Tibial artery (tissue), 4 donors: ENCODE data around the gene LSP1.

Experiments used
- DNase-seq, 2 donors: peaks; one replicate each; pipeline ENCODE4 v3.0.0-alpha.2; 2019
- H3K27ac ChIP-seq, 2 donors: fragments of 200-600 bp; sonication (generic) in 1 of 2; 1 replicate in 1 of 2; 2 replicates in 1 of 2; pipeline ENCODE4 v1.5.1; 2018 to 2019; ENCODE audit warnings: mild to moderate bottlenecking in 1 of 2
- H3K27me3 ChIP-seq, 2 donors: fragments of 200-600 bp; sonication (generic) in 1 of 2; one replicate each; pipeline versions ENCODE4 v1.5.1 to v1.6.0; 2016 to 2019
- H3K36me3 ChIP-seq, 3 donors: fragments of 200-600 bp; sonication (generic) in 2 of 3; one replicate each; pipeline ENCODE4 v1.5.1; 2016 to 2019; ENCODE audit warnings: mild to moderate bottlenecking in 2 of 3
- H3K4me1 ChIP-seq, 4 donors: fragments of 200-600 bp; sonication (generic) in 2 of 4; 1 replicate in 3 of 4; 2 replicates in 1 of 4; pipeline ENCODE4 v1.5.1; 2016 to 2019
- H3K4me3 ChIP-seq, 2 donors: fragments of 200-600 bp; sonication (generic) in 1 of 2; 1 replicate in 1 of 2; 2 replicates in 1 of 2; pipeline ENCODE4 v1.5.1; 2018 to 2019; ENCODE audit warnings: mild to moderate bottlenecking in 2 of 2
- H3K9me3 ChIP-seq, 3 donors: fragments of 200-600 bp; sonication (generic) in 1 of 3; one replicate each; pipeline ENCODE4 v1.5.1; 2016 to 2019
- CTCF ChIP-seq, 2 experiments: fragments of 200-600 bp in 1 of 2; fragments of 450-650 bp in 1 of 2; IDR thresholded peaks; one replicate each; pipeline ENCODE4 v1.5.1; 2017 to 2019; ENCODE audit warnings: antibody characterized with exemption in 2 of 2, mild to moderate bottlenecking in 1 of 2, moderate library complexity in 1 of 2
- intact Hi-C: fragments of 100-400 bp; cut with DNase I; formaldehyde crosslinking; loops from one replicate; pipeline ENCODE4 v1.15.0; 2023; ENCODE audit warnings: low total_unique reads

The LSP1 gene

DNA sequence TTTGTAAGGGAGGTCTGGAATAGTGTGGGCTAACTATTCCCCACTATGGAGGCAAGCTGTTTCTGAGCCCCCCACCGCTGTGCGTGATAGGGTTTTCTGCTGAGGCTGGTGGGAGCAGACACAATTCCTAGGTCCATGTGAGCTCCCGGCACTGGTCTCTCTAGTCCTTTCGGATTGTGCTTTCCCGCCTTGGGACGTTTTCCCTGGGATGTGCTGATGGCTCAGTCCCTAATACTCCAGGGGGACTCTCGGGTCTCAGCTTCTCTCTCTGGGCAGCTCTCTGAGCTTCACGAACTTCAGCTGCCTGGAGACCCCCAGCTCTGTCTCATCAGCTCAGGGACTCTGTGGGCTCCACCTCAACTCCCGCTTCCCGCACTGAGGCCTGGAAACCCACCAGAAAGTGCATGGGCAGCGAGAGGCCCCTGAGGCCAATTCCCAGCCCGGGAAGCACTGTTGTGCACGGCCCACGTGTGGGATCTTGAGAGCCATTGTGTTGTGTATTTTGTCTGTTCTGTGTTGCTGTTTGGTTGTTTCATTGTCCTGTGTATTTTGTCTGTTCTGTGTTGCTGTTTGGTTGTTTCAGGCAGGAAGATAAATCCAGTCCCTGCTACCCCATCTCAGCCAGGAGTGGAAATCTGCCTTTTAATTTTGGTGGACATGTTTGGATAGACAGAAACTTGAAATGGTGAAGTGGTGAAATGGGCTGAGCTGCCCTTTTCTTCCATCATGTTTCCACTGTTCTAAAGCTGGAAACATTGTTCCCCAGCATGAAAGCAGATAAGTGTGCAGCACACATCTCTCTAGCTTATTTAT, 53.9 kb downstream of the LSP1 start:
- TF ChIP-seq CTCF (IDR thresholded peaks at IDR 0.05), result no peak
- no peak for DNase-seq
- H3K9me3 ChIP-seq, result no peaks in the 10 kb centered on the region
- peak overlapping the region in 1 of 2 donors; percentile 14 for H3K27ac ChIP-seq
- peaks cover 0 to 8% of the 10 kb centered on the region in 2 donors for H3K27me3 ChIP-seq
- no peaks in the 10 kb centered on the region for H3K36me3 ChIP-seq
- intact Hi-C loops, result no loop called here
- no peak overlapping the region for H3K4me3 ChIP-seq
- peaks cover 0 to 19% (median 9%) of the 10 kb centered on the region in 4 donors for H3K4me1 ChIP-seq

- intact Hi-C loops, result no loop called here
Observed at GRCh38 chr11:1908618-1909017, 55.7 kb downstream of the LSP1 start.

DNA sequence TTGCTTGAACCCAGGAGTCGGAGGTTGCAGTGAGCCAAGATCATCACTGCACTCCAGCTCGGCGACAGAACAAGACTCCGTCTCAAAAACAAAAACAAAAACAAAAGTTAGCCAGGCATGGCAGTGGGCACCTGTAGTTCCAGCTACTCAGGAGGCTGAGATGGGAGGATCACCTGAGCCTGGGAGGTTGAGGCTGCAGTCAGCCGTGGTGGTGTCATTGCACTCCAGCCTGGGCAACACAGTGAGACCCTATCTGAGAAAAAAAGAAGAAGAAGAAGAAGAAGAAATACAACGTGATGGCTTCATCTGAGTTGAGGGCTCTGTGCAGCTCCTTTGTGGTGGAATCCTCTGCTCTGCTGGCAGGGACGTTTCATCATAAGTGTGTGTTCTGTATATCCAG, 56.6 kb downstream of the LSP1 start:
- Histone ChIP-seq H3K27me3 (peaks cover 0 to 3% of the 10 kb centered on the region in 2 donors), H3K27ac (no peak overlapping the region), H3K9me3 (no peaks in the 10 kb centered on the region), H3K4me1 (peaks cover 0 to 19% (median 9%) of the 10 kb centered on the region in 4 donors), H3K4me3 (no peak overlapping the region), H3K36me3 (no peaks in the 10 kb centered on the region)
- intact Hi-C loops, result no loop called here
- no peak for TF ChIP-seq CTCF (IDR thresholded peaks at IDR 0.05)
- DNase-seq, result no peak

More at GRCh38 chr11:1908618-1909017, 55.7 kb downstream of the LSP1 start:
- Histone ChIP-seq H3K27me3 (peaks cover 0 to 3% of the 10 kb centered on the region in 2 donors), H3K36me3 (no peaks in the 10 kb centered on the region), H3K9me3 (no peaks in the 10 kb centered on the region), H3K27ac (peak overlapping the region; percentile 37 to 44), H3K4me3 (peak overlapping the region in 1 of 2 donors; percentile 20), H3K4me1 (peaks cover 0 to 19% (median 9%) of the 10 kb centered on the region in 4 donors)
- no peak for DNase-seq
- TF ChIP-seq CTCF (IDR thresholded peaks at IDR 0.05), result no peak

- Histone ChIP-seq H3K4me3 (no peak overlapping the region), H3K27ac (no peak overlapping the region), H3K36me3 (no peaks in the 10 kb centered on the region), H3K4me1 (peaks cover 0 to 18% (median 11%) of the 10 kb centered on the region in 4 donors), H3K27me3 (no peaks in the 10 kb centered on the region), H3K9me3 (no peaks in the 10 kb centered on the region)
- no peak for DNase-seq
- intact Hi-C loops, result no loop called here
- TF ChIP-seq CTCF (IDR thresholded peaks at IDR 0.05), result no peak
Observed at GRCh38 chr11:1912289-1912878, 59.5 kb downstream of the LSP1 start.

DNA sequence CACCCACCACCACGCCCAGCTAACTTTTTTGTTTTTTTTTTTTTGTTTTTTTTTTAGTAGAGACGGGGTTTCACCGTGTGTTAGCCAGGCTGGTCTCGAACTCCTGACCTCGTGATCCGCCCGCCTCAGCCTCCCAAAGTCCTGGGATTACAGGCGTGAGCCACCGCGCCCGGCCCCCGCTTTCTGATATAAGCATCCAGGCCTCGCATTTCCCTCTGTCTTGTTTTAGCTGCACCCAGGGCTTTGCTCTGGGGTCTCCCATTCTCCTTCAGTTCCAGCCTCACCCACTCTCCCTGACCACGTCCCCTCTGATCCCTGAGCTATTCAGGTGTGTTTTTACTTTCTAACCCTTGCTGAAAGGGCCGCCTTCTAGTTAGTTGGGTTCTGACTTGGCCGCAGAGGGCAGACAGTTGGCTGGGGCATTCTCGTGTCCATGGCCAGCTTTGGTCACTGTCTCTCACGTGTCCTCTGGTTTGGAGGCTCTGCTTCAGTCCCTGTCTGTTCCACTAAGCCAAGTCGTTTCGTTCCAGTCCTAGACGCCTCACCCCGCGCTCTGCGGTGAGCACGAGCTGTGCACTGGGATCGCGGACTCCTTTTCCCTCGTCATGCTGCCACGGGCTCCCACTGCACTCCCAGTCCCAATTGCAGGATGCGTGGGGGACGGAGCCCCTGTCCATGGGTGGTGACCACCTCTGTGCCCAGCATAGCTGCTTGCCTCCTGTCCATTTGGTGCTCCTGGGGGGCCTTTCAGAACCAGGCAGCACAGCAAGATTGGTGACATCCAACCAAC, 60.6 kb downstream of the LSP1 start:
- H3K27ac ChIP-seq, result no peak overlapping the region
- peaks cover 0 to under 1% of the 10 kb centered on the region in 2 donors for H3K27me3 ChIP-seq
- H3K9me3 ChIP-seq, result no peaks in the 10 kb centered on the region
- intact Hi-C loops, result no loop called here
- no peak for DNase-seq
- H3K36me3 ChIP-seq, result no peaks in the 10 kb centered on the region
- H3K4me3 ChIP-seq, result no peak overlapping the region
- TF ChIP-seq CTCF (IDR thresholded peaks at IDR 0.05), result no peak
- peaks cover 0 to 14% (median 9%) of the 10 kb centered on the region in 4 donors for H3K4me1 ChIP-seq
